Measurements from ENCODE around the gene ENTR1. TPM values are rescaled to one million over a fixed set of nuclear protein-coding genes. Genes with fewer than 3 reads are reported as not detected.

ENTR1 gene
- total and polyA plus RNA-seq, 2 of the 13 experiments (the other 11 are each of a cell fraction or from before 2014, with no cell fraction given) = 70.1 to 76.4 TPM

DNA sequence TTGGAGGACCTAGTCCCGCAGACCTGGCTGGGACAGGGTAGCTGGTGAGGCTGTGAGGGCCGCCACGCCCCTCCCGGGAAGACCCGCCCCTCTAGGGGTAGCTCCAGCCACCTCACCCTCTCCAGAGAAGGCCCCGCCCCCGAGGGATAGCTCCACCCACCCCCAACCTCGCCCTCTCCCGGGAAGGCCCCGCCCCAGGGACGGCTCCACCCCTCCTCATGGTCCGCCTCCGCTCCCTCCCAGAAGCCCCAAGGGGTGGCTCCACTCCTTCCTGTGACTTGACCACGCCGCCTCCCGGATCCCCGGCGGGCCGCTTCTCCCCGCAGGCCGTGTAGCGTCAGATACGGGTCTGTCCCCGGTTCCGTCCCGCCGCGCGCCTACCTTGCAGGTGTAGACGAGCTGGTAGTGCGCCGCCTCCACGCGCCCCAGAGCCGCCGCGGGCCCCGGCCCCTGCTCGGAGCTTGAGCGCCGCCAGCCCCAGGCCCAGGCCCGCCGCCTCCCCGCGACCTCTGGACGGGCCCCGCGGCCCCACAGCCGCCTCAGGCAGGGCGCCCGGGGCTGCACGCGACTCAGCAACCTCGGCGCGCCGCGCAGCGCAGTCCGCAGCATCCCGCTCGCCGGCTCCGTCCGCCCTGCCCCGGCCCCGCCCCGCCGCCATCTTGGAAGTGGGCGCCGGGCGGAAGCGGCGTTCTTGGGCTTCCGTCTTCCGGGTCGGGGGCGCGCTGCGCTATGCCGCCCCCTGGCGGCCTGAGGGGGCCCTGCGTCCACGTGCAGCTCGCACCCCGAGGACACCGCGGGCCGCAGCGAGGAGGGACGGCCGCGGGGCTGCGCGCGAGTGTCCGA is 47.1 kb downstream of the ENTR1 start, which contains the start of gene DNLZ (continued):
- TF ChIP-seq ARNT2 (CRISPR knock-in tag; IDR thresholded peaks at IDR 0.05; ENCODE audit: low read depth) (peak; percentile 89), ZNF329 (CRISPR knock-in tag; IDR thresholded peaks at IDR 0.05; ENCODE audit: low read depth) (peak; percentile 88; the same call in 1 of the 2 replicates), KAT7 (CRISPR knock-in tag; IDR thresholded peaks at IDR 0.05; ENCODE audit: borderline replicate concordance) (no peak), ZMAT3 (CRISPR knock-in tag; conservative IDR thresholded peaks at IDR 0.05) (peak; percentile 88), U2AF1 (optimal IDR thresholded peaks at IDR 0.05; ENCODE audit: low read depth, low read length) (no peak), BRCA1 (CRISPR knock-in tag; IDR thresholded peaks at IDR 0.05) (no peak), NCOA1 (CRISPR knock-in tag; IDR thresholded peaks at IDR 0.05) (peak; percentile 73; the same call in 1 of the 2 replicates), KLF9 (CRISPR knock-in tag; IDR thresholded peaks at IDR 0.05; ENCODE audit: low read depth) (no peak), ZNF569 (CRISPR knock-in tag; IDR thresholded peaks at IDR 0.05; ENCODE audit: borderline replicate concordance) (no peak), WIZ (CRISPR knock-in tag; IDR thresholded peaks at IDR 0.05) (no peak), MLLT10 (CRISPR knock-in tag; IDR thresholded peaks at IDR 0.05) (no peak), NCOA2 (CRISPR knock-in tag; IDR thresholded peaks at IDR 0.05) (no peak), AGO2 (optimal IDR thresholded peaks at IDR 0.05; ENCODE audit: low read depth, low read length) (peak; percentile 97), ETV5 (CRISPR knock-in tag; IDR thresholded peaks at IDR 0.05; ENCODE audit: borderline replicate concordance) (peak; percentile 77), ZNF766 (CRISPR knock-in tag; IDR thresholded peaks at IDR 0.05; ENCODE audit: borderline replicate concordance) (peak; percentile 87; the same call in 1 of the 2 replicates), CAMTA2 (CRISPR knock-in tag; IDR thresholded peaks at IDR 0.05; ENCODE audit: borderline replicate concordance) (no peak)
- TF ChIP-seq, protein P1, sequence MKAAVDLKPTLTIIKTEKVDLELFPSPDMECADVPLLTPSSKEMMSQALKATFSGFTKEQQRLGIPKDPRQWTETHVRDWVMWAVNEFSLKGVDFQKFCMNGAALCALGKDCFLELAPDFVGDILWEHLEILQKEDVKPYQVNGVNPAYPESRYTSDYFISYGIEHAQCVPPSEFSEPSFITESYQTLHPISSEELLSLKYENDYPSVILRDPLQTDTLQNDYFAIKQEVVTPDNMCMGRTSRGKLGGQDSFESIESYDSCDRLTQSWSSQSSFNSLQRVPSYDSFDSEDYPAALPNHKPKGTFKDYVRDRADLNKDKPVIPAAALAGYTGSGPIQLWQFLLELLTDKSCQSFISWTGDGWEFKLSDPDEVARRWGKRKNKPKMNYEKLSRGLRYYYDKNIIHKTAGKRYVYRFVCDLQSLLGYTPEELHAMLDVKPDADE (CRISPR knock-in tag; IDR thresholded peaks at IDR 0.05) = 0 out of 2 replicates have a peak, but pooled peaks have one; percentile 46
- TF ChIP-seq, protein P2, sequence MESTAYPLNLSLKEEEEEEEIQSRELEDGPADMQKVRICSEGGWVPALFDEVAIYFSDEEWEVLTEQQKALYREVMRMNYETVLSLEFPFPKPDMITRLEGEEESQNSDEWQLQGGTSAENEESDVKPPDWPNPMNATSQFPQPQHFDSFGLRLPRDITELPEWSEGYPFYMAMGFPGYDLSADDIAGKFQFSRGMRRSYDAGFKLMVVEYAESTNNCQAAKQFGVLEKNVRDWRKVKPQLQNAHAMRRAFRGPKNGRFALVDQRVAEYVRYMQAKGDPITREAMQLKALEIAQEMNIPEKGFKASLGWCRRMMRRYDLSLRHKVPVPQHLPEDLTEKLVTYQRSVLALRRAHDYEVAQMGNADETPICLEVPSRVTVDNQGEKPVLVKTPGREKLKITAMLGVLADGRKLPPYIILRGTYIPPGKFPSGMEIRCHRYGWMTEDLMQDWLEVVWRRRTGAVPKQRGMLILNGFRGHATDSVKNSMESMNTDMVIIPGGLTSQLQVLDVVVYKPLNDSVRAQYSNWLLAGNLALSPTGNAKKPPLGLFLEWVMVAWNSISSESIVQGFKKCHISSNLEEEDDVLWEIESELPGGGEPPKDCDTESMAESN (CRISPR knock-in tag; conservative IDR thresholded peaks at IDR 0.05) = peak; percentile 83
- TF ChIP-seq, protein P3, sequence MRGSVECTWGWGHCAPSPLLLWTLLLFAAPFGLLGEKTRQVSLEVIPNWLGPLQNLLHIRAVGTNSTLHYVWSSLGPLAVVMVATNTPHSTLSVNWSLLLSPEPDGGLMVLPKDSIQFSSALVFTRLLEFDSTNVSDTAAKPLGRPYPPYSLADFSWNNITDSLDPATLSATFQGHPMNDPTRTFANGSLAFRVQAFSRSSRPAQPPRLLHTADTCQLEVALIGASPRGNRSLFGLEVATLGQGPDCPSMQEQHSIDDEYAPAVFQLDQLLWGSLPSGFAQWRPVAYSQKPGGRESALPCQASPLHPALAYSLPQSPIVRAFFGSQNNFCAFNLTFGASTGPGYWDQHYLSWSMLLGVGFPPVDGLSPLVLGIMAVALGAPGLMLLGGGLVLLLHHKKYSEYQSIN (CRISPR knock-in tag; IDR thresholded peaks at IDR 0.05; ENCODE audit: borderline replicate concordance) = no peak
- TF ChIP-seq, protein P4, sequence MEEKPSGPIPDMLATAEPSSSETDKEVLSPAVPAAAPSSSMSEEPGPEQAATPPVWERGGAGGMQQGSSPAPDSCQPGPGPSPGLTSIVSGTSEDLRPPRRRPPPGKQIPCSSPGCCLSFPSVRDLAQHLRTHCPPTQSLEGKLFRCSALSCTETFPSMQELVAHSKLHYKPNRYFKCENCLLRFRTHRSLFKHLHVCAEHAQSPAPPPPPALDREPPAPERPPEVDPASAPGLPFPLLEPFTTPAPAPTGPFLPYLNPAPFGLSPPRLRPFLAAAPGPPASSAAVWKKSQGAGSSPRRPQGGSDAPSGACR (CRISPR knock-in tag; IDR thresholded peaks at IDR 0.05) = peak; percentile 92; the same call in 1 of the 2 replicates
- TF ChIP-seq, protein P5, sequence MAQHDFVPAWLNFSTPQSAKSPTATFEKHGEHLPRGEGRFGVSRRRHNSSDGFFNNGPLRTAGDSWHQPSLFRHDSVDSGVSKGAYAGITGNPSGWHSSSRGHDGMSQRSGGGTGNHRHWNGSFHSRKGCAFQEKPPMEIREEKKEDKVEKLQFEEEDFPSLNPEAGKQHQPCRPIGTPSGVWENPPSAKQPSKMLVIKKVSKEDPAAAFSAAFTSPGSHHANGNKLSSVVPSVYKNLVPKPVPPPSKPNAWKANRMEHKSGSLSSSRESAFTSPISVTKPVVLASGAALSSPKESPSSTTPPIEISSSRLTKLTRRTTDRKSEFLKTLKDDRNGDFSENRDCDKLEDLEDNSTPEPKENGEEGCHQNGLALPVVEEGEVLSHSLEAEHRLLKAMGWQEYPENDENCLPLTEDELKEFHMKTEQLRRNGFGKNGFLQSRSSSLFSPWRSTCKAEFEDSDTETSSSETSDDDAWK (CRISPR knock-in tag; IDR thresholded peaks at IDR 0.05) = no peak
- TF ChIP-seq, protein P6, sequence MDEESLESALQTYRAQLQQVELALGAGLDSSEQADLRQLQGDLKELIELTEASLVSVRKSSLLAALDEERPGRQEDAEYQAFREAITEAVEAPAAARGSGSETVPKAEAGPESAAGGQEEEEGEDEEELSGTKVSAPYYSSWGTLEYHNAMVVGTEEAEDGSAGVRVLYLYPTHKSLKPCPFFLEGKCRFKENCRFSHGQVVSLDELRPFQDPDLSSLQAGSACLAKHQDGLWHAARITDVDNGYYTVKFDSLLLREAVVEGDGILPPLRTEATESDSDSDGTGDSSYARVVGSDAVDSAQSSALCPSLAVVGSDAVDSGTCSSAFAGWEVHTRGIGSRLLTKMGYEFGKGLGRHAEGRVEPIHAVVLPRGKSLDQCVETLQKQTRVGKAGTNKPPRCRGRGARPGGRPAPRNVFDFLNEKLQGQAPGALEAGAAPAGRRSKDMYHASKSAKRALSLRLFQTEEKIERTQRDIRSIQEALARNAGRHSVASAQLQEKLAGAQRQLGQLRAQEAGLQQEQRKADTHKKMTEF (CRISPR knock-in tag; IDR thresholded peaks at IDR 0.05) = peak; percentile 89

Data from HepG2 (cell line).